ENCODE measurements around the gene TENM4.

Gene TENM4

DNA sequence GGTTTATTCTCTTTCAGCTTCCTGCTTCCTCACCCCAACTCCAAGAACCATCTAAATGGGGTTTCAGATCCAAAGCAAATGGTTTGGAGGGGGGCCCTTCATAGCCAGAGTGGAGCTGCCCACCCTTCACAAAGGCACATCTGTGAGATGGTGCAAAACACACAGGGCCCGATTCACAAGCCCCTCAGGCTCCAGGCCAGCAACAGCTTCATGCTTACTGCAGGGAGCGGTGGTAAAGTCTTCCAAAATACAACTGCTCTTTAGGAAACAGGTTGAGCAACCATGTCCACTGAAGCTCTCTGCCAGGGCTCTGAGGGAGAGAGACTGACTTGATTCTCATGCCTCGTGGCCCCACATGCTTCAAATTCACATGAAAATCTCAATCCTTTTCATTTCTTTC is 653.1 kb downstream of the TENM4 start:
- DNase-seq (ENCODE audit: low read depth in 2 of 2): no peak

- no peak for DNase-seq (ENCODE audit: low read depth in 2 of 2)
Measured at GRCh38 chr11:78786746-78787145, 654.1 kb downstream of the TENM4 start.

- DNase-seq (ENCODE audit: low read depth in 2 of 2): no peak
Measured at GRCh38 chr11:78786086-78786485, 654.7 kb downstream of the TENM4 start.

- DNase-seq (ENCODE audit: low read depth in 2 of 2): no peak
Measured at GRCh38 chr11:78784321-78785061, 656.3 kb downstream of the TENM4 start.

DNA sequence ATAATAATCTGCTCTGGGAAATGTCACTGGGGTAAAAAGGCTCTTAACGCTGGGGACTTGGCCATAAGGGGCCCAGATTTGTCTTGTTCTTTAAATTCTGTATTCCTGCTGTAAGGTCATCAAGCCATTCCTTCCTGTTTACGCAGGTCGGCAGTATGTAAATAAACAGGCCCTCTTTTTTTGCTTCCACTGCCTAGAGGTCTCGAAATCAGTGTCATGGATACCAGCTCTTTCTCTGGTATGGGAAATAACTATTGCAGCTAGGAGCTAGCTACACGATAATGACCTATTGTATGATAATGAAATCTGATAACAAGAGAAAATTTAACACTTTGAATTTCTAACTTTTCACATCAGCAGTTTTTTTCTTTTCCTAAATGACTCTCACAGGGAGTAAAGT is 657.0 kb downstream of the TENM4 start:
- no peak for DNase-seq (ENCODE audit: low read depth in 2 of 2)

- DNase-seq (ENCODE audit: low read depth in 2 of 2): no peak
Measured at GRCh38 chr11:78783301-78783700, 657.5 kb downstream of the TENM4 start.

GRCh38 chr11:78782725-78783124 is 658.1 kb downstream of the TENM4 start:
- no peak for DNase-seq (ENCODE audit: low read depth in 2 of 2)

GRCh38 chr11:78780889-78781288 is 659.9 kb downstream of the TENM4 start:
- no peak for DNase-seq (ENCODE audit: low read depth in 2 of 2)

DNA sequence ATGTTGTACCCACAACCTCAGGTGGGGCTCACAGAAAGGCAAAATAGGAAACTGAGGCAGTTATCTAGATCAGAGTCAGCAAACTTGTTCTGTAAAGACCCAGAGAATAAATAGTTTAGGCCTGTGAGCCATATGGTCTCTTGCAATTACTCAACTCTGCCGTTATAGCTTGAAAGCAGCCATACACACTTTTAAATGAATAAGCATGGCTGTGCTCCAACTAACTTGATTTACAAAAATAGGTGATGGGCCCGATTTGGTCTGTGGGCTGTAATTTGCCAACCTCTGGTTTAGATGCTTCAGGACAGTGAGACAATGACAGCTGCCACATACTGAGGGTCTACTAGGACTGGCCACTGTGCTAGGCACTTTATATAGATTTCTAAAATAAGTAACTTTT is 667.3 kb downstream of the TENM4 start:
- DNase-seq (ENCODE audit: low read depth in 2 of 2): no peak

DNA sequence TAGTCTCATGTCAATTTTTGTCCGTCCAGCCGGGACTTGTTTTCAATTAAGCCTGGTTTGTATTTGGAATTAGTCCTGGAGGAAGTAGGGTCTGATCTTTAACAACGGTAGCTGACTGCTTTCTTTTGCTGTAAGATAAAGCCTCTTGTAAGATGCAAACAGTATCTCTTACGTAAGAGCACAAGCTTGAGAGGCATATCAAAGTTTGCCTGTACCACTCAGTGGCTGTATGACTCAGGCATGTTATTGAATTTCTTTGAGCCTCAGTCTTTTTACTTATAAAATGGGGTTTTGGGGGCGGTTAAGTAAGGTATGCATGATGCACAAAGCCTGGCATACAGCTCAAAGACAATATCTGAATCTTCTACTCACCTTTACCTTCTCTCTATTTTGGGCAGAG is 667.8 kb downstream of the TENM4 start:
- no peak for DNase-seq (ENCODE audit: low read depth in 2 of 2)

GRCh38 chr11:78772186-78772585 is 668.6 kb downstream of the TENM4 start:
- DNase-seq (ENCODE audit: low read depth in 2 of 2): no peak

DNA sequence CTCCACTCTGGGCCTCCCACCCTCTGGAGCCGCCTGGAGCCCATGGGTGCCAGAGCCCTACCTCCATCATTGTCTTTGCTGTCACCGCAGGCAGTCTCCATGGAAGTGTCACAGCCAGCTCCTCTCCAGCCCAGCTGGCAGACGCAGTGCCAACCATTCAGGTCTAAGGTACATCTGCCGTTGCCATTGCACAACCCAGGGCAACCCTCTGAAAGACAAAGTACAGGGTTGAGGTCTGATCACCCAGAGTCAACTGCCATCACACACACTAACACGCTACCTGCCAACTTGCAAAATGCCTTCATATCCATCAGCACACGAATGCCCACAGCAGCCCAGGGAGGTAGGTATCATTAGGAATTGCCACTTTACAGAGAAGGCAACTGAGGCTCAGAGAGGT is 669.9 kb downstream of the TENM4 start:
- no peak for DNase-seq (ENCODE audit: low read depth in 2 of 2)

DNA sequence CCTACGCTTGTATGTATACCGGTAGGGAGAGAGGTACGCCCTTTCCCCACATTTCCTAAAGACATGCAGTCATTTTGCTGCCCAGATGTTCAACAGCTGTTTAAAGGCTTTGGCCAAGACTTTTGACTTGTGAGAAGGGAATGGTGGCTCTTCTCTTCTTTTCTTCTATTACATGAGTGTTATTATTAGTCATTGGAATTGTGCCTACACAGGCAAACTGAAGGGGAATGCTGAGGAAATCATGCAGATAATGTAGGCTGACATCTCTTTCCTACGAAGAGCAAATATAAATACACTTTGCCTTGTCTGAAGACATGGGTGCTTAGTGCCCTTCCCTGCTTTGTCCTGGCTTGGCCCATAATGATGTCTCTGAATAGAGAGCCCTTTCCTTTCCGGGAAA is 671.9 kb downstream of the TENM4 start:
- no peak for DNase-seq (ENCODE audit: low read depth in 2 of 2)

DNA sequence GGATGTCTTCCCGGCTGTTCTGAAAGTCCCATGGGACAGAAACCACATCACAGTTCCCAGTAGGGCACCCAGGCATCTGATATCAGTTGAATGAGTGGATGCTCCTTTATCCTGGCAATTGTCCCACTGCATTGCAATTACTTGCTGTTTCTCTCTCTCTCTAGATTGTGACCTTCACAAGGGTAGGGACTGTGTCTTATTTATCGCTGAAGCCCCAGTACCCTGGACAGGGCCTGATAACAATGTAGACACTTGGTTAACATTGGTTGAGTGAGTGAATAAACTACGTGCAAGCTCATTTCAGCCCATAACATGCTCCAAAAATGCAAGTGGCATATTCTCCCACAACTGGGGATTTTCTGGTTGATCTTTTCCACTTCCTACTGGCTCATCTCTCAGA is 672.5 kb downstream of the TENM4 start:
- no peak for DNase-seq (ENCODE audit: low read depth in 2 of 2)

GRCh38 chr11:78767027-78767932 is 673.5 kb downstream of the TENM4 start:
- DNase-seq (ENCODE audit: low read depth in 2 of 2): no peak

DNA sequence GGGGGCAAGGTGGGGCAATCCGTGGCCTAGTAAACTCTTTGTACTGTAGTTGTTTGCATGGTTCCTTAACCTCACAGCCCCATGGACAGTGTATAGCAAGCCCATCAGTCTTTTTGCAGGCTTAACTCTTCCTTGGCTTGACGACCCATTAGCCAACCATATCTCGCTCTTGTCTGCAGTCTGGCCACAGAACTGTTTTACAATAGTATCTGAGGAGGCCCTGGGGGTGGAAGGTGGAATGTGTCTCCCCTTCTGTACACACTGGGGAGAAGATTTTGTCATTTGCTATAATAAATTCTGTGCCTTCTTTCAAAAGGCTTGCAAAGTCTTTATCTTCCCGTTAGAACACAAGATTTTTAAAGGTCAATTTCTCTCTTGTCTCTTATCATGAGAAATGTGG is 675.9 kb downstream of the TENM4 start:
- DNase-seq (ENCODE audit: low read depth in 2 of 2): no peak

GRCh38 chr11:78763664-78764063 is 677.2 kb downstream of the TENM4 start:
- DNase-seq (ENCODE audit: low read depth in 2 of 2): no peak

DNA sequence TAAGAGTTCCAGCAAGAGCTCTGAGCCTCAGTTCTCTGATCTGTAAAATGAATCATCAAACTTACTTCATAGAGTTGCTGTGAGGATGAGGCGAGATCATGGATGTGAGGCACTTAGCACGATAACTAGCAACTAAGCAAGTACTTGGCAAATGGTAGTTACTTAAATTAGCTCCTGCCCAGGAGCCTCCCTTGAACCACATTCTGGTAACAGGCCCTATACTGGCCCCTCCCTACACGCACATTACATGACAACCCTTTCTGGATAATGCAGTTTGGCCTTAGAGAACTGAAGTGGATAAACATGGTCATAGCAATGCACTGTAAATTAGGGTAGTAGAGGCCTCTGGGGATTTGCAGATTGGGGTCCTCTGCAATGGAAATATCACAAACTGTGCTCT is 678.7 kb downstream of the TENM4 start:
- DNase-seq (ENCODE audit: low read depth in 2 of 2): no peak

DNA sequence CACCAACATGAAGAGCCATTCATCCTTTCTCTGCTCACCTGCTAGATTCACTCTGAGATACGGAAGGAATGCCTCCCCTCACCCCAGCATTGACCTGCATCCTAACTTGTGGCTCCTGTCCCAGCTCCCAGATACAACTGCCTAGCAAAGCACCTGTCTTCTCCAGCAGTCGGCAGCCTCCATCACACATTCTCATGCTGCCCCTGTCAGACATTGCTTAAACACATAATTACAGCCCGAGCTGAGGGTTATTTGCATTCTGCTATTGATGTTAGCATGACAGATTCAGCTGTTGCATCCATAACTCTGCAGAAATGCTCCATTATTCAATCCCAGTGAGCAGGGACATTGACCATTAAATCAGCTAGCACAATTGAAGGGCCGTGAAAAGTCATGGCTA is 681.8 kb downstream of the TENM4 start:
- no peak for DNase-seq (ENCODE audit: low read depth in 2 of 2)

DNA sequence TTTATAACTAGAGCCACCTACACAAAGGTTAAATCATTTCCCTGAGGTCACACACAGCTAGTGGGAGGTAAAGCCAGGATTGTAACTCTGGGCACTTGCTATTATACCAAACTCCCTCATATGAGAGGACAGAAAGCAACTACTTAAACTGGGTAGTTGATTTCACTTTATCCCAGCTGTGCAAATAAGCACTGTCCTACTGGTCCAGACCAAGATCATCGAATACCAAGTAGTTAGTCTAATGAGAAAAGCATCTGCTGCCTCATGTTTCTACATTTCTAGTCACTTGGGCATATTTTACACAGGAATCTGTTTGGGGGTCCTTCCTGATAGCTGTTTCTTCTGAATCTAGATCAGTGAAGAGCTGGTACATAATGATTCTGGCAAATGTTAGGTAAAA is 687.5 kb downstream of the TENM4 start:
- DNase-seq (ENCODE audit: low read depth in 2 of 2): no peak

- DNase-seq (ENCODE audit: low read depth in 2 of 2): no peak
Measured at GRCh38 chr11:78752494-78752893, 688.3 kb downstream of the TENM4 start.

DNA sequence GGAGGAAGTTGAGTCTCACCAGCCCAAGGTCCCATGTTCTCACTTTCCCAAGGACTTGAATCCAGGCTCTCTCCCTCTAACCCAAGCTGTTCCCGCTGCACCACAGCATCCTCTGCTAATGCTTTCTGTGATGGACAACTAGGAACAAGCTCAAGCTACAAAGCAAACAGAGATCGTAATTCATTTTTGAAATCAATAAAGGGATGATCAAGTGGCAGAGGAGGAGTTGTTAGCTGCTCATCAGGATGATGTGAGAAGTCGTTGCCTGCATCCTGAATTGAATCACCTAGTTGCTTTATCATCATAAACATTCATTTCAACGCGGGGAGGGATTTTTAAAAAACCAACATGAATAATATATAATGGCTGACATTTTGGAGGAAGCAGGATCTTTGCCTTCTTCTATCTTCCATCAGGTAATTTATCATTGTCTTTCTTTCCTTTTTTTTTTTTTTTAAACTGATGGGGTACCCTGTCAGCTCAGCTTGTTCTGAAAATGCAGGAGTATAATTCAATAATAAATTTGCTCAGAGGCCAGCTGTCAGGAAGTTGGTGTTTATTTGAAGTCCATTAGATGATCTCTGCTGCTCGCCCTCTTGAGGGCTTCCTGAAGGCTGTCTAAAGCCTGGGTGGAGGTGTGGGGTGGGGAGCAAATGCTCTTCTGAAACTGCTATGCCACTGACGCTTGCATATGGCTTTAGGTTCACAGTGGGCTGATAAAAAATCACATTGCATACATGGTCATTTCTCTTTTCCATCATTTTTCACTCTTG is 691.7 kb downstream of the TENM4 start:
- no peak for DNase-seq (ENCODE audit: low read depth in 2 of 2)

All from stimulated activated CD8-positive, alpha-beta memory T cell treated with anti-CD3 and anti-CD28 coated beads, Interleukin-15, amount 100 ng/mL, for 48 hours (primary cell).